ENCODE measurements around the gene ABCF1. TPM values are rescaled to one million over a fixed set of nuclear protein-coding genes. Genes with fewer than 3 reads are reported as not detected.

ABCF1 gene
- total and polyA plus RNA-seq, 9 of the 15 experiments (the other 6 are each of a cell fraction or from before 2014, with no cell fraction given): 41.6 to 193 (median 102) TPM

DNA sequence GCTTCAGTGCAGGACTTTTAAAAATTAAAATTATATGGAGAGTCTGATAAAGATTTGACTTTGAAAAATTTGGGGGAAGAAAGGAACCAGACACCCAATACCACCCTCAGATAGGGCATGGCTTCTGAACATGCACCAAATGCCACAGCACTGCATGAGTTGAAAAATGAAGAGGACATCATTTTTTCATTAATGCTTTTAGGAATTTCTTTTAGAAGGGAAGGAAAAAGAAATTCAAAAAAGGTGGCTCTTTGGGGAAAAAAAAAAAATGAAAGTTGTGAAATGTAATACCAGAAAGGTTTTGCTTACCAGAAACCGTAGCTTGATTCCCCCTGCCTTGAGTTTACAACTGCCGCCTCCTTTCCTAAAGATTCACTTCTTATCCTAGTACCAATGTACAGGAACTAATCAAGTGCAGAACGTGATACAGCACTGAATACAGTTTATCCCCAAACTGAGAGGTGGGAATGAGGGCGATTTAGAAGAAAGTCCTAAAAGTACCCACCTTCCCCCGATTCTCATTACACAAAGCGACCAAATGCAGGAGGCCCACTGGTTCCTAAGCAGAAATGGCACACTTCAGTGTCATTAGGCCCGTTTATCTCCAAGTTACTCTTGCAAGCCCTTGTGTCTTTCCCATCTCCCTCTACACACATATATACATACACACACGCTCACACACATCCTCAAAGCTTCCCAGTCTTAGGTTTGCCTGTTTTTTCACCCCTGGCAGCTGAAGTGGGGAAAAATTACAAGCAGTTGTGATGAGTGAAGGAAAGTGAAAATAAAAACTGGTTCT, 43.0 kb downstream of the ABCF1 start (continued):
- TF ChIP-seq RCOR1 (IDR thresholded peaks at IDR 0.05; ENCODE audit: borderline replicate concordance in 1 of 2, low read depth in 2 of 2, low read length in 2 of 2) (no peak), SAFB2 (IDR thresholded peaks at IDR 0.05; ENCODE audit: borderline replicate concordance, low read depth, low read length, severe bottlenecking) (no peak), ZKSCAN1 (IDR thresholded peaks at IDR 0.05; ENCODE audit: low read depth, low read length) (no peak), ZNF780A (CRISPR knock-in tag; IDR thresholded peaks at IDR 0.05) (peak; percentile 64; the same call in 1 of the 2 replicates), CSDE1 (IDR thresholded peaks at IDR 0.05) (no peak), NFIC (IDR thresholded peaks at IDR 0.05) (peak; percentile 19; the same call in 1 of the 2 replicates), BRF1 (IDR thresholded peaks at IDR 0.05; ENCODE audit: borderline replicate concordance, extremely low read depth, insufficient read length) (no peak), PPARD (CRISPR knock-in tag; IDR thresholded peaks at IDR 0.05) (no peak), SMAD4 (CRISPR knock-in tag; conservative IDR thresholded peaks at IDR 0.05) (no peak), SMAD1 (IDR thresholded peaks at IDR 0.05; ENCODE audit: low read depth, low read length, partially characterized antibody) (no peak), CC2D1A (IDR thresholded peaks at IDR 0.05) (no peak), ARHGAP35 (IDR thresholded peaks at IDR 0.05; ENCODE audit: partially characterized antibody) (peak; percentile 59)
- TF ChIP-seq, protein P1, sequence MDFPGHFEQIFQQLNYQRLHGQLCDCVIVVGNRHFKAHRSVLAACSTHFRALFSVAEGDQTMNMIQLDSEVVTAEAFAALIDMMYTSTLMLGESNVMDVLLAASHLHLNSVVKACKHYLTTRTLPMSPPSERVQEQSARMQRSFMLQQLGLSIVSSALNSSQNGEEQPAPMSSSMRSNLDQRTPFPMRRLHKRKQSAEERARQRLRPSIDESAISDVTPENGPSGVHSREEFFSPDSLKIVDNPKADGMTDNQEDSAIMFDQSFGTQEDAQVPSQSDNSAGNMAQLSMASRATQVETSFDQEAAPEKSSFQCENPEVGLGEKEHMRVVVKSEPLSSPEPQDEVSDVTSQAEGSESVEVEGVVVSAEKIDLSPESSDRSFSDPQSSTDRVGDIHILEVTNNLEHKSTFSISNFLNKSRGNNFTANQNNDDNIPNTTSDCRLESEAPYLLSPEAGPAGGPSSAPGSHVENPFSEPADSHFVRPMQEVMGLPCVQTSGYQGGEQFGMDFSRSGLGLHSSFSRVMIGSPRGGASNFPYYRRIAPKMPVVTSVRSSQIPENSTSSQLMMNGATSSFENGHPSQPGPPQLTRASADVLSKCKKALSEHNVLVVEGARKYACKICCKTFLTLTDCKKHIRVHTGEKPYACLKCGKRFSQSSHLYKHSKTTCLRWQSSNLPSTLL (IDR thresholded peaks at IDR 0.05): no peak
- TF ChIP-seq, protein P2, sequence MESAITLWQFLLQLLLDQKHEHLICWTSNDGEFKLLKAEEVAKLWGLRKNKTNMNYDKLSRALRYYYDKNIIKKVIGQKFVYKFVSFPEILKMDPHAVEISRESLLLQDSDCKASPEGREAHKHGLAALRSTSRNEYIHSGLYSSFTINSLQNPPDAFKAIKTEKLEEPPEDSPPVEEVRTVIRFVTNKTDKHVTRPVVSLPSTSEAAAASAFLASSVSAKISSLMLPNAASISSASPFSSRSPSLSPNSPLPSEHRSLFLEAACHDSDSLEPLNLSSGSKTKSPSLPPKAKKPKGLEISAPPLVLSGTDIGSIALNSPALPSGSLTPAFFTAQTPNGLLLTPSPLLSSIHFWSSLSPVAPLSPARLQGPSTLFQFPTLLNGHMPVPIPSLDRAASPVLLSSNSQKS (CRISPR knock-in tag; IDR thresholded peaks at IDR 0.05): no peak
- TF ChIP-seq, protein P3, sequence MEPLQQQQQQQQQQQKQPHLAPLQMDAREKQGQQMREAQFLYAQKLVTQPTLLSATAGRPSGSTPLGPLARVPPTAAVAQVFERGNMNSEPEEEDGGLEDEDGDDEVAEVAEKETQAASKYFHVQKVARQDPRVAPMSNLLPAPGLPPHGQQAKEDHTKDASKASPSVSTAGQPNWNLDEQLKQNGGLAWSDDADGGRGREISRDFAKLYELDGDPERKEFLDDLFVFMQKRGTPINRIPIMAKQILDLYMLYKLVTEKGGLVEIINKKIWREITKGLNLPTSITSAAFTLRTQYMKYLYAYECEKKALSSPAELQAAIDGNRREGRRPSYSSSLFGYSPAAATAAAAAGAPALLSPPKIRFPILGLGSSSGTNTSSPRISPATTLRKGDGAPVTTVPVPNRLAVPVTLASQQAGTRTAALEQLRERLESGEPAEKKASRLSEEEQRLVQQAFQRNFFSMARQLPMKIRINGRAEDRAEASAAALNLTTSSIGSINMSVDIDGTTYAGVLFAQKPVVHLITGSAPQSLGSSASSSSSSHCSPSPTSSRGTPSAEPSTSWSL (CRISPR knock-in tag; IDR thresholded peaks at IDR 0.05; ENCODE audit: borderline replicate concordance): no peak
- TF ChIP-seq, protein P4, sequence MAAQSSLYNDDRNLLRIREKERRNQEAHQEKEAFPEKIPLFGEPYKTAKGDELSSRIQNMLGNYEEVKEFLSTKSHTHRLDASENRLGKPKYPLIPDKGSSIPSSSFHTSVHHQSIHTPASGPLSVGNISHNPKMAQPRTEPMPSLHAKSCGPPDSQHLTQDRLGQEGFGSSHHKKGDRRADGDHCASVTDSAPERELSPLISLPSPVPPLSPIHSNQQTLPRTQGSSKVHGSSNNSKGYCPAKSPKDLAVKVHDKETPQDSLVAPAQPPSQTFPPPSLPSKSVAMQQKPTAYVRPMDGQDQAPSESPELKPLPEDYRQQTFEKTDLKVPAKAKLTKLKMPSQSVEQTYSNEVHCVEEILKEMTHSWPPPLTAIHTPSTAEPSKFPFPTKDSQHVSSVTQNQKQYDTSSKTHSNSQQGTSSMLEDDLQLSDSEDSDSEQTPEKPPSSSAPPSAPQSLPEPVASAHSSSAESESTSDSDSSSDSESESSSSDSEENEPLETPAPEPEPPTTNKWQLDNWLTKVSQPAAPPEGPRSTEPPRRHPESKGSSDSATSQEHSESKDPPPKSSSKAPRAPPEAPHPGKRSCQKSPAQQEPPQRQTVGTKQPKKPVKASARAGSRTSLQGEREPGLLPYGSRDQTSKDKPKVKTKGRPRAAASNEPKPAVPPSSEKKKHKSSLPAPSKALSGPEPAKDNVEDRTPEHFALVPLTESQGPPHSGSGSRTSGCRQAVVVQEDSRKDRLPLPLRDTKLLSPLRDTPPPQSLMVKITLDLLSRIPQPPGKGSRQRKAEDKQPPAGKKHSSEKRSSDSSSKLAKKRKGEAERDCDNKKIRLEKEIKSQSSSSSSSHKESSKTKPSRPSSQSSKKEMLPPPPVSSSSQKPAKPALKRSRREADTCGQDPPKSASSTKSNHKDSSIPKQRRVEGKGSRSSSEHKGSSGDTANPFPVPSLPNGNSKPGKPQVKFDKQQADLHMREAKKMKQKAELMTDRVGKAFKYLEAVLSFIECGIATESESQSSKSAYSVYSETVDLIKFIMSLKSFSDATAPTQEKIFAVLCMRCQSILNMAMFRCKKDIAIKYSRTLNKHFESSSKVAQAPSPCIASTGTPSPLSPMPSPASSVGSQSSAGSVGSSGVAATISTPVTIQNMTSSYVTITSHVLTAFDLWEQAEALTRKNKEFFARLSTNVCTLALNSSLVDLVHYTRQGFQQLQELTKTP (IDR thresholded peaks at IDR 0.05; ENCODE audit: low read depth in 1 of 2, partially characterized antibody in 2 of 2): no peak
- TF ChIP-seq, protein P5, sequence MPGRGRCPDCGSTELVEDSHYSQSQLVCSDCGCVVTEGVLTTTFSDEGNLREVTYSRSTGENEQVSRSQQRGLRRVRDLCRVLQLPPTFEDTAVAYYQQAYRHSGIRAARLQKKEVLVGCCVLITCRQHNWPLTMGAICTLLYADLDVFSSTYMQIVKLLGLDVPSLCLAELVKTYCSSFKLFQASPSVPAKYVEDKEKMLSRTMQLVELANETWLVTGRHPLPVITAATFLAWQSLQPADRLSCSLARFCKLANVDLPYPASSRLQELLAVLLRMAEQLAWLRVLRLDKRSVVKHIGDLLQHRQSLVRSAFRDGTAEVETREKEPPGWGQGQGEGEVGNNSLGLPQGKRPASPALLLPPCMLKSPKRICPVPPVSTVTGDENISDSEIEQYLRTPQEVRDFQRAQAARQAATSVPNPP (IDR thresholded peaks at IDR 0.05; ENCODE audit: borderline replicate concordance, insufficient read depth, insufficient read length): no peak

All from K562 (cell line).